Fibroblast of lung (primary cell): Measurements from ENCODE around the gene ANKRD27. TPM values are rescaled to one million over a fixed set of nuclear protein-coding genes. Genes with fewer than 3 reads are reported as not detected.

Experiments
- DNase-seq, 2 donors: peaks; one replicate each; pipeline versions ENCODE4 v3.0.0 to v3.0.0-alpha.2; 2010; ENCODE audit warnings: low read depth in 2 of 2
- H2AFZ ChIP-seq: 2 replicates; pipeline ENCODE4 v1.5.1; 2012; ENCODE audit warnings: low read length, control low read depth, inconsistent platforms
- H3K27ac ChIP-seq: 2 replicates; pipeline ENCODE4 v1.5.1; 2011; ENCODE audit warnings: low read length, control low read depth; ENCODE audit not compliant: insufficient read depth
- H3K27me3 ChIP-seq: 2 replicates; pipeline ENCODE4 v1.5.1; 2011; ENCODE audit warnings: mild to moderate bottlenecking, low read length; ENCODE audit not compliant: control insufficient read depth, insufficient read depth
- H3K36me3 ChIP-seq: 2 replicates; pipeline ENCODE4 v1.5.1; 2011; ENCODE audit warnings: low read length; ENCODE audit not compliant: control insufficient read depth, insufficient read depth
- H3K4me1 ChIP-seq: 2 replicates; pipeline ENCODE4 v1.5.1; 2011; ENCODE audit warnings: low read length; ENCODE audit not compliant: control insufficient read depth, insufficient read depth; ENCODE audit errors: extremely low read depth
- H3K4me2 ChIP-seq: 2 replicates; pipeline ENCODE4 v1.5.1; 2011; ENCODE audit warnings: low read length, control low read depth; ENCODE audit not compliant: insufficient read depth; ENCODE audit errors: extremely low read depth
- H3K4me3 ChIP-seq, 4 experiments: fragments of 200-600 bp in 1 of 4; sonication (generic) in 1 of 4; replicated peaks in 1 of 4; 2 replicates each; pipeline ENCODE4 v1.5.1; 2011 to 2016; ENCODE audit warnings: low read length in 4 of 4, low read depth in 3 of 4, mild to moderate bottlenecking in 3 of 4, control low read depth in 2 of 4, inconsistent platforms in 1 of 4, mixed read lengths in 1 of 4; ENCODE audit not compliant: insufficient read depth in 1 of 4; ENCODE audit errors: control extremely low read depth in 1 of 4
- H3K79me2 ChIP-seq: 2 replicates; pipeline ENCODE4 v1.5.1; 2012; ENCODE audit warnings: mild to moderate bottlenecking, low read length, inconsistent platforms; ENCODE audit not compliant: control insufficient read depth, insufficient read depth
- H3K9ac ChIP-seq: 2 replicates; pipeline ENCODE4 v1.5.1; 2011; ENCODE audit warnings: mild to moderate bottlenecking, low read length, control low read depth; ENCODE audit not compliant: insufficient read depth
- H3K9me3 ChIP-seq: 2 replicates; pipeline ENCODE4 v1.5.1; 2012; ENCODE audit warnings: low read depth, low read length; ENCODE audit not compliant: control insufficient read depth, insufficient read depth
- H4K20me1 ChIP-seq: 2 replicates; pipeline ENCODE4 v1.5.1; 2011; ENCODE audit warnings: low read length; ENCODE audit not compliant: control insufficient read depth, insufficient read depth; ENCODE audit errors: extremely low read depth
- EZH2 ChIP-seq: IDR thresholded peaks from 2 replicates; pipeline ENCODE4 v1.5.1; 2012; ENCODE audit warnings: low read length, control low read depth, mild to moderate bottlenecking; ENCODE audit errors: missing control alignments
- polyA plus RNA-seq, 2 donors: library from polyadenylated mRNA; depleted of rRNA in 1 of 2; stranded (reverse) in 1 of 2; unstranded in 1 of 2; fragments of >200 nt; gene quantifications; 2 replicates each; pipeline ENCODE4 v1.2.1, GENCODE V29; 2011 to 2012; ENCODE audit warnings: missing spikeins in 1 of 2
- total RNA-seq: library from RNA; depleted of rRNA; stranded (reverse); fragments of >200 nt; gene quantifications from 2 replicates; pipeline ENCODE4 v1.2.1, GENCODE V29; 2014
- TF ChIP-seq, protein P1 (sequence below), 2 donors: IDR thresholded peaks in 1 of 2; conservative IDR thresholded peaks in 1 of 2; 1 replicate in 1 of 2; 2 replicates in 1 of 2; pipeline ENCODE4 v1.5.1; 2011 to 2012; ENCODE audit warnings: low read length in 2 of 2, control low read depth in 1 of 2, inconsistent platforms in 1 of 2, low read depth in 1 of 2, mild to moderate bottlenecking in 1 of 2

The ANKRD27 gene
- total and polyA plus RNA-seq, 2 donors (not counting 1 experiment from before 2014, with no cell fraction given): 29.7 to 38.3 TPM

DNA sequence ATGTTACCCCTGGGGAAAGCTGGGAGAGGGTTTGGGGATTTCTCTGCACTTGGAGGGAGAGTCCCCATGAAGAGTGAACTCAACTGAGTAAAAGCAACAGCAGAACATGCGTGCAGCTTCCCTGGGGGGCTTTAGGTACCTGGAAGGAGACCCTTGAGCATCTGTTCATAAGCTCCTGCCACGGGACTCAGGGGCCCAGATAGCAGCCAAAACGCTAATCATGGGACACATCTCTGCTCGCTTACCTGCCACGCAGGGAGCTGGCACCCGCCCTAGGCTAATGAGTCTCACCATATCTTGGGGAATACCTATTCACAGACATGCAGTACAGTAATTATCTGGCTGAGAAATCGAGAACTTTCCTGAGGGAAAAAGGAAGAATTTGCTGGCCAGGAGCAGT lies 60.1 kb downstream of the ANKRD27 start:
- no peak for DNase-seq
- H3K4me2 ChIP-seq: no peak overlapping the region
- no peak overlapping the region for H3K27ac ChIP-seq
- H3K9me3 ChIP-seq: no peaks in the 10 kb centered on the region
- H3K27me3 ChIP-seq: no peaks in the 10 kb centered on the region
- no peaks in the 10 kb centered on the region for H4K20me1 ChIP-seq
- no peaks in the 10 kb centered on the region for H3K4me1 ChIP-seq
- H2AFZ ChIP-seq: no peak overlapping the region
- no peaks in the 10 kb centered on the region for H3K79me2 ChIP-seq
- no peak overlapping the region for H3K9ac ChIP-seq
- H3K4me3 ChIP-seq: no peak overlapping the region
- H3K36me3 ChIP-seq: peaks cover 19% of the 10 kb centered on the region
- TF ChIP-seq, protein P1, sequence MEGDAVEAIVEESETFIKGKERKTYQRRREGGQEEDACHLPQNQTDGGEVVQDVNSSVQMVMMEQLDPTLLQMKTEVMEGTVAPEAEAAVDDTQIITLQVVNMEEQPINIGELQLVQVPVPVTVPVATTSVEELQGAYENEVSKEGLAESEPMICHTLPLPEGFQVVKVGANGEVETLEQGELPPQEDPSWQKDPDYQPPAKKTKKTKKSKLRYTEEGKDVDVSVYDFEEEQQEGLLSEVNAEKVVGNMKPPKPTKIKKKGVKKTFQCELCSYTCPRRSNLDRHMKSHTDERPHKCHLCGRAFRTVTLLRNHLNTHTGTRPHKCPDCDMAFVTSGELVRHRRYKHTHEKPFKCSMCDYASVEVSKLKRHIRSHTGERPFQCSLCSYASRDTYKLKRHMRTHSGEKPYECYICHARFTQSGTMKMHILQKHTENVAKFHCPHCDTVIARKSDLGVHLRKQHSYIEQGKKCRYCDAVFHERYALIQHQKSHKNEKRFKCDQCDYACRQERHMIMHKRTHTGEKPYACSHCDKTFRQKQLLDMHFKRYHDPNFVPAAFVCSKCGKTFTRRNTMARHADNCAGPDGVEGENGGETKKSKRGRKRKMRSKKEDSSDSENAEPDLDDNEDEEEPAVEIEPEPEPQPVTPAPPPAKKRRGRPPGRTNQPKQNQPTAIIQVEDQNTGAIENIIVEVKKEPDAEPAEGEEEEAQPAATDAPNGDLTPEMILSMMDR (conservative IDR thresholded peaks at IDR 0.05 in 1 of 2, IDR thresholded peaks at IDR 0.05 in 1 of 2; ENCODE audit: low read depth in 1 of 2, low read length in 2 of 2): no peak
- no peak for TF ChIP-seq EZH2

DNA sequence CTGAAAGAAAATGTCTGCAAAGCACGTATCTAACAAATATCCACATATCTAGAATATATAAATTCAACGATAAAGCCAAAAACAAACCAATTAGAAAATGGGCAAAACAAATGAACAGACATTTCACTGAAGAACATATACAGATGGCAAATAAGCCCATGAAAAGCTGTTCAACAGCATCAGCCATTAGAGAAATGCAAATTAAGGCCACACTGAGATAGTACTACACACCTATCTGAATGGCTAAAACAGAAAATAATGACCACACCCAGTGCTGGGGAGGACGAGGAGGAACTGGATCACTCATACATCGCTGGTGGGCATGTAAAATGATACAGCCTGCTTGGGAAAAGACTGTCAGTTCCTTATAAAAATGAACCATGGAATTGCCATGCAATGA lies 62.0 kb downstream of the ANKRD27 start:
- no peak overlapping the region for H3K9ac ChIP-seq
- no peak overlapping the region for H3K4me3 ChIP-seq
- H3K9me3 ChIP-seq: no peaks in the 10 kb centered on the region
- H3K36me3 ChIP-seq: peaks cover 8% of the 10 kb centered on the region
- no peaks in the 10 kb centered on the region for H3K27me3 ChIP-seq
- no peak for TF ChIP-seq EZH2
- TF ChIP-seq, protein P1 (conservative IDR thresholded peaks at IDR 0.05 in 1 of 2, IDR thresholded peaks at IDR 0.05 in 1 of 2; ENCODE audit: low read depth in 1 of 2, low read length in 2 of 2): no peak
- H3K4me2 ChIP-seq: no peak overlapping the region
- no peak overlapping the region for H2AFZ ChIP-seq
- H3K27ac ChIP-seq: no peak overlapping the region
- H4K20me1 ChIP-seq: no peaks in the 10 kb centered on the region
- H3K4me1 ChIP-seq: no peaks in the 10 kb centered on the region
- H3K79me2 ChIP-seq: no peaks in the 10 kb centered on the region
- no peak for DNase-seq

GRCh38 chr19:32611161-32611560 lies 63.8 kb downstream of the ANKRD27 start:
- no peaks in the 10 kb centered on the region for H4K20me1 ChIP-seq
- H3K9ac ChIP-seq: no peak overlapping the region
- H3K4me1 ChIP-seq: no peaks in the 10 kb centered on the region
- no peaks in the 10 kb centered on the region for H3K79me2 ChIP-seq
- H3K27ac ChIP-seq: no peak overlapping the region
- TF ChIP-seq, protein P1 (conservative IDR thresholded peaks at IDR 0.05 in 1 of 2, IDR thresholded peaks at IDR 0.05 in 1 of 2; ENCODE audit: low read depth in 1 of 2, low read length in 2 of 2): no peak
- no peak for TF ChIP-seq EZH2
- H3K27me3 ChIP-seq: no peaks in the 10 kb centered on the region
- H3K36me3 ChIP-seq: peaks cover 4% of the 10 kb centered on the region
- H3K4me2 ChIP-seq: no peak overlapping the region
- no peak overlapping the region for H2AFZ ChIP-seq
- H3K9me3 ChIP-seq: no peaks in the 10 kb centered on the region
- no peak overlapping the region for H3K4me3 ChIP-seq
- DNase-seq: no peak
